ENCODE data around the gene FAM53B.

Gene FAM53B

DNA sequence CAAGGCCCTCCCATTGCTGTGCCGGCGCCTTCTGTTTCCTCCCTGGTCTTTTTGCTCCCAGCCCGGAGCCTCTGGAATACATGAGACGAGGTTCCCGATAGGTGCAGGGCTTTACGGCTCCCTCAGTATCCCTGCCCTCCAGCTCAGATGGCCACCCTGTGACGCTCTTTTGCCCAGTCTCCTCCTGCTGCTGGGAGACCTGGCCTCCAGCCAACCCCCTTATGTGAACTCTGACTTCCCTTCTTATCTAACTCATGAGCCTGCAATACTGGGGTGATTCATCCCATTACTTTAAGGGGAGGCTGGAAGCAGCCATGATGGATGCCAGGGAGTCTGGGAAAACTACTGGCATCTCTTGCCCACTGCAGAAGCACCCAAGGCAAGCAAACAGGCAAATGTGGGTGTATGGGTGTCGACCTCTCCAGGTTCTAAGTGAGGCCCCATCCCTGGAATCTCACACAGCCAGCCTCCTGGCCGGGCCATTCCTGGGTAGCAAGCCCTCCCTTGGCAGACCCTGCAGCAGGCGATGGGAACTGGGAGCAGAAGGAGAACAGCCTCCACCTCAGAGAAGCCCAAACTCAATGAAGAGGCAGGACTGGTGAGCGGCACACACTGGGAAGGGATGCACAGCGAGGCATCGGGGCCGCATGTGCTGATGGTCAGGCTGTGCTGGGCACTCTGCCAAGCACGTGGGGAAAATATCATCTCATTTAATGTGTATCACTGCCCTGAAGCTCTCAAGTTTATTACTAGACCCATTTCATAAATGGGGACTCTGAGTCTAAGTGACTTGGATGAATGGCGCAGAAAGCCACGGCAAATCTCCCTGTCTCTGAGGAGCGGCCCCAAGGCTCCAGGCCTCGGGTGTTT is 97.5 kb downstream of the FAM53B start:
- peak; percentile 57 for DNase-seq (ENCODE audit: low spot score)

DNA sequence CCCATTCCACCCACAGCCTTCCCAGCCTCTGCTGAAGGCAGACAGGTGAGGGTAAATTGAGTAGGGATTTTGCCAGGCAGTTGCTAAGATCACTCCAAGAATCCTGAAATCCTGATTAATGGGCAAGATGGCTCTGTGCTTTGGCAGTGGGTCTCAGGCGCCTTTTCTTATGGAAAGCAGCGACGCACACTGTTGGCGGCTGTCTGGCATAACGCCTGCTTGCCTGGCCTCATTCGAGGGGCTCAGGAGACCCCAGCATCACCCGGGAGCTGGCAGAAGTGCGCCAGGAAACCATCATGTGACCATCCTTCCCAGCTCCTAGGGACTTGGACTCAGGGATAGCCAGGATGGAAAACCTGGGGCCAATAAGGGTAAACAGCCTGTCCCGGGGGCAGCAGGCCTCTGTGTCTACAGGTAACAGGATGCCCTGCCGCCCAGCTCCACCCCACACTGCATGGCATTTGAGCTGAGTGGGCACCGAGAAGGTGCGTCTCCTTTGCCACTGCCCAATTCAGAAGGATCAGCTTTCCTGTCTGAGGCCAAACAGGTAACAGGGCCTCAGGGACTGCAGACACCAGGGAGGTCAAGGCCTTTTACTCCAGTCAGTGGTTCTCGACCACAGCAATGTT is 98.6 kb downstream of the FAM53B start:
- DNase-seq (ENCODE audit: low spot score): no peak

DNA sequence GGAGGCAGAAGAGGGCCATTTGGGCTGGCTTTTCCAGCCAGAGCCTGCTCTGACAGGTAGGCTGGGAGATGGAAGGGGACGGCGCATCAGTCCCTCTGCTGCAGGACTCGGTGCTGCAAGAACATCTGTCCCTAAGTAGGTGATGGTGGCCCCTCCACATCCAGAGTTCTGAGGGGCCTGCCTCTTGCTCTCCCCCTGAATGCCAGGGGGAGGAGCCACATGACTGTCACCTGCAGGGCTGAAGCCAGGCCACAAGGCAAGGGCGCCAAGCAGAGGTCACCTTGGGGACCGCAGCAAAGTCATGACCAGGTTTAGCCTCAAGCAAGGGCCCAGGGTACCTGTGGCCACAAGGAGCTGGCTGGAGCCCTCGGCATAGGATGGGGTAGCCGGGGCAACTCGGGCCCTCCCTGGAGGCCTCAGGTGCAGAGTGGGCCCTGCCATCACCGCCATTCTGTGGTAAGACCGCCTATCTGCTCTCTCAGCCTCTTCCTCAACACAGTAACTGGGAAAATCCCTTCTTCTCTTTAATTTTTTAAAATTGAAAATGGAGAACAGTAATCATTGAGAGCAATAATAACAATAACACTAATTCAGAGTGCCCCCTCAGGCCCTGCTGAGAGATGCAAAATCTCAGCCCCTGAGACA is 99.3 kb downstream of the FAM53B start:
- DNase-seq (ENCODE audit: low spot score): no peak

DNA sequence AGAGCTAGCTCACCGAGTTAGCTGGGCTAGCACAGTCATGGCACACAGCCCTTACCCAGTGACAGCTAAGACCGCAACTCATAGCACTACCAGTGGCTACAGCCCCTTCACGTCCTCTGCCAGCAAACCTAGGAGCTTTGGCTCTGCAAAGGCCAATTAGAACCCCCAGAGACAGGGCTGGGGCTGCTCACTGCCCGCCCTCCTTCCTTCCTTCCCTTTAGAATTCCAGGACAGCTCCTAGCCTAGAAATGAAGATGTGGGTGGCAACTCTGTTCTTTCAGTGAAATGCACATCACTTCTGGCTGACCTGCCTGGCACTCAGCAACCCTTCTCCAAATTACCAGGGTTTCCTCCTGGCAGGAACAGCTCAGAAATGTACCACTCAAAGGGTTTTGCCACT is 99.9 kb downstream of the FAM53B start:
- no peak for DNase-seq (ENCODE audit: low spot score)

DNA sequence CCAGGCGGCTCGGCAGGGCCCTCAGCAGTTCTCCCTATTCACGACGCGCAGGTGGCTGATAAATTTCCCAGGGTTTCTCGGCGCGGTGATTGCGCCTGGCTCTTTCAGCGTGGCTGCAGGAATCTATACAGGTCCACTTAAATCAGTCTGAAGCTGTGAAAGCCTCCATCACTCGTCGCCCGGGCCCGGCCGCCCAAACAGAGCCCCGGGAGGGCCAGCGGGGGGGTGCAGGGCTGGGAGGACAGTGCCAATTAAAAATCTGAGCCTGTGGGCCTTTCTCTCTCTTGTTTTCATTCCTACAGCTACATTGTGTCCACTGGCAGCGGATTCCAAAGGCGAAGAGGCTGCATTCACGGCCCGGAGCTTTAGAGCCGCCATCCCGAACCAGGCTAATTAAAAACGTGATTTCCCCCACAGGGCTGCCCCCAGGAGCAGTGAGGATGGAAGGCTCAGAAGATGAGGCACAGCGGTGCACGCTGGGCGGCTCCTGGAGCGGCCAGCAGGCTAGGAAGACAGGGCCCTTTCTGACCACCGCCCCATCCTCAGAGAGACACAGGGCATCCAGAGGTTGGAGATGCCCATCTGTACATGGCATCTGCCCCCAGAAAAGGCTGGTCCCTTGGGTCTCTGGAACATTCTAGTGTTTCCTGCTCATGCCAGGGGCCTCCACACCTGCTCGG is 100.7 kb downstream of the FAM53B start:
- DNase-seq (ENCODE audit: low spot score): no peak

DNA sequence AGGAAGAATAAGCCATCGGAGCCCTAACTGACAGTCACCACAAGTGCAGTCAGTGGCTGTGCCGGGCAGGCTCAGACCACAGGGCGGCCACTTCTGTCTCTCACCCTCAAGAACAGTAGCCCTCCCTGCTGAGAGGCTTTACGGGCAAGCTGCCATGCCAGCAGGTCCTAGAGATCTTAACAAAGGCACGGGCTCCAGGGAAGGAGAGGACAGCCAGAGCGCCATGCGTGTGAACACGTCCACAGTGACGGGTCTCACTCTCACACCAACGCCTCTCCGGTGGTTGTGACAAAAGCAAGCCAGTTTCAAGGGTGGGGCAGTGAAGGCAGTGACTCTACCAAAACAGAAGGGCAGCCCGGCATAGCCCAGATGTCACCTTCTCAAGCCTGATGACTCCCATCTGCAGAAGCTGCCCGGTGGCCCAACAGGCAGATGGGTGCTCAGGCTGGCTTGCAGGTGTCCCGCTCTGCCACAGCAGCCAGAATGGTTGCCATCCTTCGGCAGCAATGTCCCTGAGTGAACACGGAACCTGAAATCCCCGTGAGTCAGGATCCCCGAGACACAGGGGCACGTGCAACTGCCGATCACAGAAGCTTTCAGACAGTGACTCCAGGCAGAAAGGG is 102.0 kb downstream of the FAM53B start:
- DNase-seq (ENCODE audit: low spot score): no peak

DNA sequence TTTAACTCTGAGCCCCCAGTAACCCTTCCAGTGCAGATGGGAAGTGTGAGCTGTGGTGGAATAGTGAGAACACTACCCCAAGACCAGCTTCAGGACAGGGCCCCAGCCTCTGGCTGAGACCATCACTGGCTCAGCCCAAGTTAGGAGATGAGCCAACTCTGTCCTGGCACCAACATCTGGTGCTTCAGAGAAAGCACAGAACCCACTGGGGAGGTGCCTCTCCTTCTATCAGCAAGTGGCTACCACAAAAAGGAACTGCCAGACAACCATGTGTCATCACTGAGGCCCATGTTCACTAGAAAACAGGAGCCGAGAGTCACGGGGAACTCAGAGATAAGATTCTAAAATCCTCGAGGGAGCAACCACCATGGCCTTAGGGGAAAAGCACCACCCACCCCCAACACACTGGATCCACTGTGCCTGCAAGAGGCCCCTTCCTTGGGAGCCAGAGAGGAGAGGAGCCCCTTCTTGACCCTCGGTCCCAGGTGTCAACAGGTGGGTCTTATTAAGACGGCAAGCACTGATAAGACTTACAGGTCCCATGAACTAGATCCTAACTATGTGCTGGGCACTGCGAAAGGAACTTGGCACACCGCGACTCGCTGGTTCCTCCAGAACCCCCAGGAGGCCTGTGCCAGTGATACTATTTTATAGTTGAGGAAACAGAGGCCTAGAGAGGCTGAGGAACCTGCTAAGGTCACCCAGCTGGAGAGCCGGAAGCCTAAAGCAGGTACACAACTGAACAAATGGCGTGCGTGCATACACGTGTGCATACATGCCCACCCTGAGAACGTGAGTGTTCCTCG is 102.7 kb downstream of the FAM53B start:
- DNase-seq (ENCODE audit: low spot score): no peak

DNA sequence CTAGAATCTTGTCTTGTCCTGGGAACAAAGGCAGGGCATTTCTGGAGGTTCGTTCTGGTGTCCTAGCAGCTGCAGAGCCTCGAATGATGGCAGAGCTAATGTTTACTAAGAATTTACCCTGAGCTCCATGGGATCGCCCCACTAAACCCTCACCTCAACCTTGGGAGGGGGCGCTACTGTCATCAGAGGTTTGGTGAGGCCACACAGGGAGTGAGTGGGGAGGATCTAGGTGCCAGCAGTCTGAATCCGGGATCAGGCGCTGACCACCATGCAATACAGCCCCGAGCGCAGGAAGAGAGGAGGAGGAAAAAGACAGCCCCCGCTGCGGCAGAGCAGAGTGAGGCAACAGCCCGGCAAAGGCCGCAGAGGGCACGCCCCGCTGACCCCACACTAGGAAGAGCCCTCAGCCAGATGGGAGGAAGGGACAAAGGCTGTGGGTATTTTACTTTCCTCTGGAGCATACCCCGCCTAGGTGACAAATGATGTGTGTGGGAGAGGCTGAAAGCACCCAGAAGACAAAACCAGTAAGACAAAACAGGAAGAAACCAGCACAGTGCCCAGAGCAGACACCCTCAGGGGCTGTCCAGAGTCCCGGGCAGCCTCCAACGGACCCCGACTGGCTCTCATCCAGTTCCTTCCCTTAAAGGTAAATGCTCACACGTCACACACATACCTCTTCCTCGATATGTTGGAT is 103.5 kb downstream of the FAM53B start:
- no peak for DNase-seq (ENCODE audit: low spot score)

DNA sequence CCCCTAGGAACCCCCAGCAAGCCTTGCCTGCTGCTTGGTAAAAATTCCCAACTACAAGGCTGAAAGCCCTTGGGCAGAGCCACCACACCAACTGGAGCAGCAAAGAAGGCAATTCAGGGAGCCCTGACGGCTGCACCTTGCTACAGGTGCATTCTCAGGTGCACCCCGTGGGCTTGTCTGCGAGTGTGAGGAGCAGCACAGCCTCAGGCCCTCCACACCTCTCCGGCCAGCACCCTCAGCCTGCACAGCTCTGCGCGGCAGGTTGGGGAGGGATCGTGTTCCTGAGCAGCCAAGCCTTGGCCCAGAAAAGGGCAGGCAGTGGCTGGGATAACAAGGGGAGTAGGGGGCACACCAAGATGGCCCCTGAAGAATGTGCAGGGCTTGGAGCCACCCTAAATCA is 104.1 kb downstream of the FAM53B start:
- no peak for DNase-seq (ENCODE audit: low spot score)

DNA sequence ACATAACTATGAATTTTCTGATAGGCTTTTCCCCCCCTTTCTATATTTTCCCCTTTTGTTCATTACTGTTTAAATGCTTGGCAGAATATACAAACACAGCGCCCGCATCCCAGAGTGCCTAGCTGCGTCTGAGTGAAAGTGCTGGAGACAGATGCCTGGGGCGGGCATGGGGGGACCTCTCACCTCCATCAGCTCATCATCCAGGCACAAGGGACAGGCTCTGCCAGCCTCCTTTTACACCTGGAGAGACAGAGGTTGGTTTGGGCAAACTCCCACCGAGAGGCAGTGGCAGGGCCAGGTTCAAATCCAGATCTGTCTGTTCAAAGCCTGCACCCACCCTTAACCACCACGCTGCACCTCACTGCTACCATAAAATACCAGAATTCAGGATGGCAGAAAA is 104.5 kb downstream of the FAM53B start:
- no peak for DNase-seq (ENCODE audit: low spot score)

DNA sequence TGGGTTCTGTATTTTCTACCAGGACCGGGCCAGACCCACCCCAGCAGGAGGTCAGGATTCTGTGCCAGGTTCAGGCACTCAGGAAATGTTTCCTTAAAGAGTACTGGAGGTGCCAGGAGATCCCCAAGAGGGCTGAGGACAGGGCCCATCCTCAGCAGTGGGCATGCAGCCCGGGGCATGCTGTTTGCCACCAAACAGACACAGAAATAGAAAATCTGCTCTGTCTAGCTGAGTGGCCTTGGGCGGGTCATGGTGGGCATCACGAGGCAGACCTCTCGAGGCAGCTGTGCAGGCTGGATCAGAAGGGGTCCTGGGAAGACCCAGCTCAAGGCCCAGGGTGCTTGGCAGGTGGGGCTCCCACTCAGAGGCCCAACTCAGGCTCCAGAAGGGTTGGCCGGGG is 105.0 kb downstream of the FAM53B start:
- DNase-seq (ENCODE audit: low spot score): no peak

DNA sequence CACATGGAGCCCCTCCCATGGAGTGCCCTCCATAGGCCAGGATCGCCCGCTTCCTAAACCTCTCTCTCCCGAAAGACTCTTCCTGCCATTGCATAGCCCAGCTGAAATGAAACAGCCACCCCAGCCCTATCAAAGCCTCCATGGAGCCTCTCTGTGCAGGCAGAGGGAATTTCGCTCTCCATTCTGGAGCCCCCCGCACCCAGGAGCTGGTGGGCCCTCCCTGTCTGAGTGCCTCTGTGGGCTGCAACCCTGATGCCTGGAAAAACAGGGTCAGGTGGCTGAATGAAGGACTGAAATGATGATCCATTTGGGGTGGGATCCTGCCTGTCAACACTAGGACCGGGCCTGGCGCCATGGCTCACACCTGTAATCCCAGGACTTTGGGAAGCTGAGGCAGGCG is 106.4 kb downstream of the FAM53B start:
- DNase-seq (ENCODE audit: low spot score): no peak

DNA sequence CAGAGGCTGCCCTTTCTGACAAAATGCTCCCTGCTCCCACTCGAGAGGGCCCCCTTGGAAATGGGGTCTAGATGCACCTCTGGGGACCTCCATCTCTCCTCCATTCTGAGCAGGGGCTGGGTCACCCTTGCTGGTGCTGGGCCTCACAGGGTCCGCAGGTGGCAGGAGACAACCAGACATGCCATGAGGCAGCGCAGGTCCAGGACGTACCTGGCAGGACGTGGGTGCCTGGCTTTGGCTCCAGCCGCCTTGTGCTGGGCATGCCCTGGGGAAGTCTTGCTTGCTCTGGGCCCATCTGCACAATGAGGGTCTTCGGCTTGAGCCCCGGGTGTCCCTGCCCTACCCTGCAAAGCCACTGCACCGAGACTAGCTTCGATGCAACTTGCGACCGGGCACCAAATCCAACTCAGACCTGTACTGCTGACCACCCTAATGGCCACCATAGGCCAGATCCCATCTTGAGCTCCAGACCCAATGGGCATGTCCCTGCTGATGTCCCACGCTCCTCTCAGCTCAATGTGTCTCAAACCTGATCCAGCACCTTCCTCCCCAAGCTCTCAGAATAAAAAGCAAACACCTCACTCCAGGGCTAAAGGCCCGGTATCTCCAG is 107.0 kb downstream of the FAM53B start:
- DNase-seq (ENCODE audit: low spot score): no peak

DNA sequence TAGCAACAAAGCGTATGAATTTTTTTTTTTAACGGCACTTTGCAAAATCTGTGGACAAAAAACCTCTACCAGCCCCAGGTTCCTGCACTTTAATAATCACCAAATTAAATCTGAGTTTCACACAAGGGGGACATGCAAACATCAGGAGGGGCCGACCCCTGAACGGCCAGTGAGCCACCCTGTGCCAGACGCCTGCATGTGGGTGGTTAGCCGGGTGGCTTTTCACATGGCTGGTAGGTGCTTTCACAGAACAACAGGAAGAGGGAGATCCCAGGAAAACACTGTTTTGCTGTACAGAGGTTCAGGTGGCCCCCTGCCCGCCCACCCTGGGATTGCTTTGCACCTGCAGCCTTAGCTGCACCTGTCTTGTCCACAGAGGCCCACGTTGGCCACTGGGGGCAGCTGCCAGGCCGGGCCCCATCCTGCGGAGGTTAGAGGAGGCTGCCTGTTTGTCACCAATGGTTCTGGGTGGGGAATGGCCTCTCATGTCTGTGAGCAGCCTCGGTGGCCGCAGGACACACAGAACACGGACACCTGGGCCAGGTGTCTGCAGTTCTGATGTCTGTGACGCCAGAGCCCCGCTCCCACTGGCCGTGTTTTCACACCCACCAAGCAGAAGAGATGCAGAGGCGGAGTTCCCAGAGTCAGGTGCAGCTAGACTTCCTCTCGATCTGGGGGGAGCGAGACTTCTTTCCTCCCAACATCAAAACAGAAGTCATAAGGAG is 107.7 kb downstream of the FAM53B start:
- no peak for DNase-seq (ENCODE audit: low spot score)

DNA sequence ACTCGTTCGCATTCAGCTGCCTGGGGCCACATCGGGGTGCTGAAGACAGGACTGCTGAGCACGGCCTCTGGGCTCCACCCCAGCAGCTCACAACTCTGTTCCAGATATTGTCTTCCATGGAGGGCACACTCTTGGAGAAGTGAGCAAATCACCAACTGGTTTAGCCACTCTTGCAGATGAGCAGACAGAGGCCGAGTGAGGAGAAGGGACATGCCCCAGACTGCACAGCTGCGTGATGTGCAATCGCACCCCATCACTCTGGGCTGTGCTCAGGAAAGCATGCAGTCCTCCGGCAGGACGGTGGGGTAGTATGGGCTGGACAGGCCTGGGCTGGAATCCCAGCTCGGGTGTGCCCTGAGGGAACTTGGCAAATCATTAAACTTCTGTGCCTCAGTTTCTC is 111.6 kb downstream of the FAM53B start:
- no peak for DNase-seq (ENCODE audit: low spot score)

DNA sequence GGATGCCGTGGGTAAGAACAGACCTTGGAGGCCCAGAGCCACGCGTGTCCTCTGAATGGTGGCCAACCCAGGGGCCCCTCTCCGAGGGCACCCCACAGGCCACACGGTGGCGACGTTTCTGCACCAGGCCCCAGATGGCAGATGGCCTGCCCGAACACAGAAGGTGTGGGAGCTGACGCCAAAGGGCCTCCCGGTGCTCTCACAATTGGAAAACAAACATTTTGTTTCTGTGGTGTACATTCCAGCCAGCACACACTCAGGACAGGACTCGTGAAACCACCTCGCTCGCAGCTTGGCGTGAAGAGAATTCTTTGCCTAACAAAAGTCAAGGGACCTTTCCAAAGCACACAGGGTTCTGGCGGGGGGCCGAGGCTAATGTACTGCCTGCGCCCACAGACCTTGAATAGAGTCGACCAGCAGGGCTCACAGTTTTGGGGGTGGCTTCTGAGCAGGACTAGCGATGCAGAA is 112.1 kb downstream of the FAM53B start:
- no peak for DNase-seq (ENCODE audit: low spot score)

DNA sequence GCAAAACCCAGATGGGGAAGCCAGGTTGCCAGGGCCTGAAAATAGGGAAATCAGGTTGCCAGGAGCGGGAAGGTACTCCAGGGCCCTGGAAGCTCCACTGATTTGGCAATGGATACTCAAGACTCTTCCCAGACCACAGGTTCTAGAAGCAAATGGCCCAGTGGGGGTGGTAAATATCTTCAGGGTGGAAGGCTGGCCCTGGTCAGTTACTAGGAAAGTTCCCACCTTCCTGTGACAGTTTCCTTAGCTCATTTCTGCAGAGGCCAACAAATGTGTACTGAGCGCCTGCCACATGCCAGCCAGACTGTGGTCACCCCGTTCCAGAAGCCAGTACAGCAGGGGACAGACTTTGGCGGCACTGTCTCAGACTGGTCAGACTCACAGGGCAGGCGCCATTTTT is 113.6 kb downstream of the FAM53B start:
- DNase-seq (ENCODE audit: low spot score): no peak

DNA sequence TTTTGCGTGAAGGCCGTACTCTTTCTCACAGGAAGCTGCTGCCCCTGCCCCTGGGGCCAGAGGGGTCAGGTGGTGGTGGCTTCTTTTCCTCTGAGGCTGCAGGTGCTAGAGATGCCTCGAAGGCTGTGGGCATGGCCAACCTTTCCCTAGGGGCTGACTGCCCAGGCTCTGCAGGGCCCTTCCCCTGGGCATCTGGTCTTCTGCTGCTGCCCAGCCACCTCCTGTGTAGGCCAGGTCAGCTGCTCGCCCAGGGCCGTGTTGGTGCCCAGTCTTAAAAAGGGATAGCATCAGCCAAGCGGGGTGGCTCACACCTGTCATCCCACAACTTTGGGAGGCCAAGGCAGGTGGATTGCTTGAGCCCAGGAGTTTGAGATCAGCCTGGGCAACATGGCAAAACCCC is 114.3 kb downstream of the FAM53B start:
- DNase-seq (ENCODE audit: low spot score): no peak

DNA sequence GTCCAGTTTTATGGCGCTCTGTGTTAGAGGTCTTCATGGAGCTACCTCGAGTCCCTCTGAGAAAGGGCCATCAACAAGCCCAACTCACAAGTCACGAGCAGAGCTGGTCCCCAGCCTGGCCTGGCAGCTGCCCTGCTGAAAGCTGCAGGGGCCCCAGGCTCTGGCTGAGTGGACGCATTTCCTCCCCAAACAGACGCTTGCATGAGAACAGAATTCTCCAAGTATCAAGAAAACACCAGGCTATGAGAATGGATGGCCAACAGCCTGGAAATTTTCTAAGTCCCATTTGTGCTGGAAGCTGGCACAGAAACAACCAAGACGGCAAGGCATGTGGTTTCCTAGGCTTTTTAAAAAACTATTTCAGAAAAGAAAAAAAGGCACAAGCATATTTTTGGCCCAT is 114.8 kb downstream of the FAM53B start:
- no peak for DNase-seq (ENCODE audit: low spot score)

DNA sequence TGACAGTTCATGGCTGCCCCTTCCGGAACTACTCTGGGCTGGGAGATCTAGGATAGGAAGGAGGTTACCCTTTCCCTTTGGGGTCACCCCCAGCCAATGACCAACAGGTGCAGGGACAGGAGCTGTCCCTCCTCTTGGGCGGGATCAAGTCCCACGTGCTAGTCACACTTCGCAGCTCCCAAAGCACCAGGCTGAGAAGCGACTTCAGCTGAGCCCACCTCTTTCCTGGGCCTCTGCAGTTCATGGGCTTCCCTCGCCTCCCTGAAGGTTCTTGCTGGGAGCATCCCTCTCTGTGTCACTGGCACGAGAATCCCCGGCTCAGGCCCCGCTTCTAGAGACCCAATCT is 115.5 kb downstream of the FAM53B start:
- no peak for DNase-seq (ENCODE audit: low spot score)

Measured in RKO (cell line).